Left ventricle myocardium inferior (tissue), 1 donor: ENCODE results near the gene OR6X1. TPM values are rescaled to one million over a fixed set of nuclear protein-coding genes. Genes with fewer than 3 reads are reported as not detected.
"Not testable (repeated sequence)": the region's sequence is repeated elsewhere in the genome, so short reads cannot be mapped to it uniquely, and the experiment has no call there.

ENCODE experiments used
- DNase-seq: peaks from one replicate; pipeline ENCODE4 v3.0.0-alpha.2; 2020
- H3K27ac ChIP-seq: fragments of 200-600 bp; replicated peaks from 2 replicates; pipeline ENCODE4 v1.8.0; 2021
- H3K27me3 ChIP-seq: fragments of 200-600 bp; 2 replicates; pipeline ENCODE4 v1.8.0; 2021; ENCODE audit warnings: low read depth
- H3K36me3 ChIP-seq: fragments of 200-600 bp; 2 replicates; pipeline ENCODE4 v1.8.0; 2021
- H3K4me1 ChIP-seq: fragments of 200-600 bp; 2 replicates; pipeline ENCODE4 v1.8.0; 2021
- H3K4me3 ChIP-seq: fragments of 200-600 bp; 2 replicates; pipeline ENCODE4 v1.8.0; 2021; ENCODE audit warnings: mild to moderate bottlenecking, moderate library complexity
- H3K9me3 ChIP-seq: fragments of 200-600 bp; replicated peaks from 2 replicates; pipeline ENCODE4 v1.8.0; 2021
- CTCF ChIP-seq: fragments of 200-600 bp; IDR thresholded peaks from 2 replicates; pipeline ENCODE4 v1.8.0; 2021; ENCODE audit warnings: antibody characterized with exemption, mild to moderate bottlenecking, borderline replicate concordance
- intact Hi-C: fragments of 100-400 bp; cut with micrococcal nuclease; formaldehyde crosslinking; loops from one replicate; pipeline ENCODE4 v1.11.0; 2022
- total RNA-seq: library from RNA; stranded (reverse); fragmentation: NEBNext Ultra II Directional; extraction: Animal tissue kit (Norgen Biotek cat#: 25700); gene quantifications from one replicate; pipeline ENCODE4 v1.2.1, GENCODE V29; 2021
- donor health status: DM: no; HTN: yes; CAD: no; lungs with severe emphysema.

The OR6X1 gene
- total RNA-seq, 1 donor from 2014 or later = not detected

- DNase-seq = no peak
- no peak overlapping the region for H3K4me3 ChIP-seq
- TF ChIP-seq CTCF = no peak
- peaks cover 17% of the 10 kb centered on the region for H3K9me3 ChIP-seq
- no peak overlapping the region for H3K27ac ChIP-seq
- H3K27me3 ChIP-seq = no peaks in the 10 kb centered on the region
- H3K36me3 ChIP-seq = peaks cover 62% of the 10 kb centered on the region
- intact Hi-C loops = no loop called here
- no peaks in the 10 kb centered on the region for H3K4me1 ChIP-seq
Observed at GRCh38 chr11:123729602-123730001, 24.7 kb downstream of the OR6X1 start.

- DNase-seq = no peak
- H3K36me3 ChIP-seq = peaks cover 67% of the 10 kb centered on the region
- no peak overlapping the region for H3K27ac ChIP-seq
- no peak for TF ChIP-seq CTCF
- no peaks in the 10 kb centered on the region for H3K4me1 ChIP-seq
- no peak overlapping the region for H3K4me3 ChIP-seq
- intact Hi-C loops = no loop called here
- peaks cover 17% of the 10 kb centered on the region for H3K9me3 ChIP-seq
- H3K27me3 ChIP-seq = no peaks in the 10 kb centered on the region
Observed at GRCh38 chr11:123725995-123726655, 28.2 kb downstream of the OR6X1 start.

- intact Hi-C loops = no loop called here
- Histone ChIP-seq H3K4me3 (no peak overlapping the region), H3K27ac (no peak overlapping the region), H3K9me3 (no peaks in the 10 kb centered on the region), H3K4me1 (no peaks in the 10 kb centered on the region), H3K36me3 (peaks cover 4% of the 10 kb centered on the region), H3K27me3 (peaks cover 28% of the 10 kb centered on the region)
- no peak for TF ChIP-seq CTCF
- no peak for DNase-seq
Observed at GRCh38 chr11:123719452-123719851, 34.9 kb downstream of the OR6X1 start.

- no peaks in the 10 kb centered on the region for H3K36me3 ChIP-seq
- no peaks in the 10 kb centered on the region for H3K4me1 ChIP-seq
- H3K9me3 ChIP-seq = no peaks in the 10 kb centered on the region
- DNase-seq = no peak
- H3K4me3 ChIP-seq = no peak overlapping the region
- peaks cover 28% of the 10 kb centered on the region for H3K27me3 ChIP-seq
- no peak overlapping the region for H3K27ac ChIP-seq
- intact Hi-C loops = no loop called here
- no peak for TF ChIP-seq CTCF
Observed at GRCh38 chr11:123718469-123718868, 35.8 kb downstream of the OR6X1 start.

- no peak for DNase-seq
- Histone ChIP-seq H3K27ac (no peak overlapping the region), H3K36me3 (no peaks in the 10 kb centered on the region), H3K27me3 (peaks cover 28% of the 10 kb centered on the region), H3K9me3 (no peaks in the 10 kb centered on the region), H3K4me3 (no peak overlapping the region), H3K4me1 (no peaks in the 10 kb centered on the region)
- TF ChIP-seq CTCF = no peak
- intact Hi-C loops = no loop called here
Observed at GRCh38 chr11:123718063-123718462, 36.3 kb downstream of the OR6X1 start.

- peaks cover 41% of the 10 kb centered on the region for H3K27me3 ChIP-seq
- H3K9me3 ChIP-seq, H3K27ac ChIP-seq, H3K4me1 ChIP-seq, H3K36me3 ChIP-seq, DNase-seq, intact Hi-C loops, H3K4me3 ChIP-seq: not testable (repeated sequence)
Observed at GRCh38 chr11:123712627-123713026, 41.7 kb downstream of the OR6X1 start.
